Activated CD8-positive, alpha-beta T cell treated with anti-CD3 and anti-CD28 coated beads, Interleukin-2, amount 10 ng/mL, durations not matched to agents 7 days and 5 days (primary cell): ENCODE results near the gene GPD1. TPM values are rescaled to one million over a fixed set of nuclear protein-coding genes. Genes with fewer than 3 reads are reported as not detected.

ENCODE experiments used
- ATAC-seq: fragments of 150-1000 bp; cut with Tn5 transposase; one replicate; pipeline ENCODE4 v1.10.0; 2021; ENCODE audit warnings: moderate library complexity
- CTCF ChIA-PET: fragments of 350-600 bp; sonication (Branson Sonifier 250); formaldehyde crosslinking; loops from one replicate; lab custom pipeline; 2021; ENCODE audit warnings: antibody characterized with exemption; lab: Charles Lee
- POLR2A ChIA-PET: fragments of 350-600 bp; sonication (Branson Sonifier 250); formaldehyde crosslinking; loops from one replicate; lab custom pipeline; 2021; ENCODE audit warnings: antibody characterized with exemption; lab: Charles Lee
- DNase-seq: peaks from one replicate; pipeline ENCODE4 v3.0.0-alpha.2; 2020
- H3K27ac Mint-ChIP-seq: one replicate; pipeline ENCODE4 v1.8.0; 2021; ENCODE audit warnings: mild to moderate bottlenecking, mixed read lengths
- H3K27me3 Mint-ChIP-seq: one replicate; pipeline ENCODE4 v1.8.0; 2021; ENCODE audit warnings: low read depth, mixed read lengths
- H3K36me3 Mint-ChIP-seq: one replicate; pipeline ENCODE4 v1.8.0; 2021; ENCODE audit warnings: low read depth, mixed read lengths
- H3K4me1 Mint-ChIP-seq: one replicate; pipeline ENCODE4 v1.8.0; 2021; ENCODE audit warnings: low read depth, mixed read lengths
- H3K4me3 Mint-ChIP-seq: one replicate; pipeline ENCODE4 v1.8.0; 2021; ENCODE audit warnings: mild to moderate bottlenecking, mixed read lengths
- H3K9me3 Mint-ChIP-seq: one replicate; pipeline ENCODE4 v1.8.0; 2022; ENCODE audit warnings: mixed read lengths; ENCODE audit not compliant: insufficient read depth
- total RNA-seq, 2 experiments: library from RNA; stranded (reverse); gene quantifications; one replicate each; pipeline ENCODE4 v1.2.3, GENCODE V29; 2021

GPD1 gene
- total RNA-seq = under 1 TPM; 0.23 to 0.82 TPM

DNA sequence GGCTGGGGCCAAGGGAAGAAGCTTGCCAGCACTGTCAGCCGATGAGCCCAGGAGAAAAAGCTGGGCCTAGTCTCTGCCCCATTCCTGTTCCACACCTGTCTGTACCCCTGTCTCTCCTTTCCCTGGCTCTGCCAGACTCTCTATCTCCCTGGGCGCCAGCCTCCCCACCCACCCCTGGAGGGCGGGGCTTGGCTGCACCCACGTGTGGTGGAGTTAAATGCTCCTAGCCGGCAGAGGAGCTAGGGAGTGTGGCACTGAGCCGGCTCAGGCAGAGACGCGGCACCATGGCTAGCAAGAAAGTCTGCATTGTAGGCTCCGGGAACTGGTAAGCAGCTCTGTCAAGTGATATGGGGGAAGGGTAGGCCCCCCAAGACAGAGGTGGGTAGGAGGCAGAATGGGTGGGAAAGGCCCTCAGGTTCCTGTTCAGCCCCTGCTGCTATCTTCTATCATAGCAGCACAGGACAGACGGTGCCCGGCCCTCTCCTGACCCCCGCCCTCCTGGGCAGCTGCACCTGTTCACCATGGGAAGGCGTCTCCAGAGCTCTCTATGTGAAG, at the start of gene GPD1:
Gene GPD1 (plus strand): TSS at position 242 of the 555 bp plus-strand sequence. CDS start 43 bp downstream, at position 285.
- peak; percentile 50 for ATAC-seq
- POLR2A ChIA-PET = interaction anchor here (0.7 to 1.4 kb wide), 3 partner anchors 8 to 22 kb away, joined by 3 to 6 read pairs (median 3); partner anchors contain the start of gene COX14
- no peak for DNase-seq
- H3K27ac Mint-ChIP-seq = no peak within 1 kb of the TSS
- CTCF ChIA-PET = interaction anchor here (0.7 to 4.5 kb wide), 7 partner anchors 7 to 137 kb away, joined by 3 to 42 read pairs (median 4); partner anchors contain the start of genes COX14 and SMARCD1
- H3K4me1 Mint-ChIP-seq = no peaks in the 10 kb centered on the region
- no peaks in the 10 kb centered on the region for H3K27me3 Mint-ChIP-seq
- no peaks in the 10 kb centered on the region for H3K9me3 Mint-ChIP-seq
- H3K4me3 Mint-ChIP-seq = no peak within 1 kb of the TSS
- peaks cover 24% of the 10 kb centered on the region for H3K36me3 Mint-ChIP-seq

DNA sequence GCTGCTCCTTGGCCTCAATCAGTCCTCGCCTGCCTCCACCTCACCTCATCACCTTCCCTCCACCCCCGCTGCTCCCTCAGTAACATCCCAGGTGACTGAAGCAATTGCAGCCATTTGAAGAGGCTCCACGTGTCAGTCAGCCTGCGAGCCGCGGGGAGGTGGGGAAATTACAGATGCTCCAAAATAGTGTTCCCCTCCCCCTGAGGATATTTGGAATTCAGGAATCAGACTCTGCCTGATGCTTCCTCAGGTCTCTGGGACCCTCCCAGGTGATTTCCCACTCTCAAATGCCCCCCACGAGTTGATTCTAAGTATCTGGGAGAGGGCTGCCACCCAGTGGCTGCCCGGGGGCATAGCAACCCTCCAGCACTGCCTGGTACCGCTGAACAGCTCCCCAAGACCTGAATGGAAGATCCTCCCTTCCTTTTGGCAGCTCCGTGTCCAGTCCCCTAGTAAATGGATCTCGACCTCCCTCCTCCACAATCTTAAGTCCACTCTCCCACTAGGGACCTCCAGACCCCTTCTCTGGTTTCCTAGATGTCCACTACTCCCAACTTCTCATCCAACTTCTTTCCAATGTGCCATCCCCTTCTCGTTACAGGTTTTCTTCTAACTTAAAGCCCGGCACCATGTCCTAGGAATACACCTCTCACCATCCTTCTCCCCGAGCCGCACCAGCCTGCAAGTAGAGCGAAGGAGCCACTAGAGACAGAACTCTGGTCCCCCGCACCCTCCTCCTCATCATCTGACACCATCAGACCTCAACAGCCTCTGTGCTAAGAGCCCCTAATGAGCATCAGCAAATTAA, 47.8 kb upstream of the GPD1 start:
- ChIA-PET CTCF (interaction anchor here (0.6 to 3.6 kb wide), 32 partner anchors 10 to 190 kb away, joined by 3 to 100 read pairs (median 5); partner anchors contain the start of genes COX14, RACGAP1 and SMARCD1), POLR2A (interaction anchor here (0.9 to 1.4 kb wide), 3 partner anchors 18 to 57 kb away, joined by 3 read pairs; no protein-coding TSS in a partner anchor)
- peaks cover 34% of the 10 kb centered on the region for H3K27me3 Mint-ChIP-seq
- no peaks in the 10 kb centered on the region for H3K9me3 Mint-ChIP-seq
- H3K4me1 Mint-ChIP-seq = peaks cover 45% of the 10 kb centered on the region
- peak overlapping the region; percentile 41 for H3K4me3 Mint-ChIP-seq
- ATAC-seq (peak; percentile 20), DNase-seq (peak; percentile 72)
- no peak overlapping the region for H3K27ac Mint-ChIP-seq
- peaks cover 9% of the 10 kb centered on the region for H3K36me3 Mint-ChIP-seq

DNA sequence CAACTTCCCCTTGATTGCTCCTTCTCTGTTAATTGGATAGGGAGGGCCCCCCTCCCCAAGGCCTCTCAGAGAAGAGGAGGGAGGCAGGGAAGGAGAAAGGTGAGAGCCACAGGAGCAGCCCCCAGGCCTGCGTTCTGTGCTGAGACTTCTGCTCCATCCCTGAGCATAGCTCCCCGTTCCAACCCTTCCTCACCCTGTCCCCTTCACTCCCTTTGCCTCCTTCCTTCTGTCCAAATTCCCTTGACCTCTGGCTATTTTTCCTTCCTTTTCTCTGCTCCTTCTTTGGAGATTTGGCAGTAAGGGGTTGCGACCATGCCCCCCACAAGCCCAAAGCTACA, 47.2 kb upstream of the GPD1 start:
- Mint-ChIP-seq H3K4me1 (peaks cover 51% of the 10 kb centered on the region), H3K27ac (no peak overlapping the region), H3K4me3 (peak overlapping the region; percentile 83), H3K36me3 (peaks cover 15% of the 10 kb centered on the region), H3K27me3 (peaks cover 29% of the 10 kb centered on the region), H3K9me3 (no peaks in the 10 kb centered on the region)
- DNase-seq = no peak
- ATAC-seq = no peak
- ChIA-PET CTCF (interaction anchor here (0.6 to 3.6 kb wide), 30 partner anchors 10 to 191 kb away, joined by 3 to 100 read pairs (median 5); partner anchors contain the start of genes COX14, RACGAP1 and SMARCD1), POLR2A (interaction anchor here (1.1 to 1.4 kb wide), 2 partner anchors 19 to 28 kb away, joined by 3 read pairs; no protein-coding TSS in a partner anchor)

DNA sequence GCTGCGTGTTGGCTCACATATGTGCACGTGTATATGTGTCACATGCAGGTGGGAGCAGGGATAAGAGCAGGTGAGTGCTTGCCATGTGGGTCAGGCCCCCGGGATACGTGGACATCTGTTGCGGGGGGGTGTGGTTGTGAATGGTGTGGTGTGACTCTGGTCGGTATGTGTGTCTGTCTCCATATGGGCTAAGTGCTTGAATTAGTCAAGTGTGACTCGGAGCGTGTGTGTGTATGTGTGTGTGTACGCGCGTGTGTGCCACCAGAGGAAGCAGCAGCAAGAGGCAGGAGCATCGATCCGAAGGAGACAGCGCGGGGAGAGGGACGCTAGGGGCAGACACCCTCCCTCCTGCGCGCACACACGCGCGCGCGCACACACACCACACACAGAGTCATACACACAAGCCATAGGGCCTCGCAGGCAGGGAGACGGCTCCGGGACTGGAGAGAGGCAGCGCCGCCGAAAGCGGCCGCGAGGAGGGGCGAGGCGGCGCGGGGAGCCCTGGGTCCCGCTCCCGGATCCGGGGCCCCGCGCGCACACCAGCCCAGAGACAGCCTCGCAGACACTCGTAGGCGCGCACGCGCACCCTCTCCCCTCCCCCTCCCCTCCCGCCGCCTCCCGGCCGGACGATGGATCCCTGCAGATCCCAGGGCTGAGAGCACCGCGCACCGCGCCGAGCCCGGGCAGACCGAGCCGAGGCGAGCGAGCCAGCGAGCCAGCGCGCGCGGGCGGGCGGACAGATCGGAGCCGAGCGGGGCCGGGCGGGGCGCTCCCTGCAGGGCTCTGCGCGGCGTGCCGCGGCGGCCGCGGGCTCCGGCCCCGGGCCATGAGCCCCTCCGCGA, 46.6 kb upstream of the GPD1 start, which contains the start of gene ASIC1:
Gene ASIC1 (plus strand): TSS at position 597 of the 842 bp plus-strand sequence. CDS start 1,171 bp downstream, outside the sequence.
- Mint-ChIP-seq H3K36me3 (peaks cover 15% of the 10 kb centered on the region), H3K4me3 (peak within 1 kb of the TSS; percentile 83), H3K27me3 (peaks cover 23% of the 10 kb centered on the region), H3K9me3 (no peaks in the 10 kb centered on the region), H3K4me1 (peaks cover 55% of the 10 kb centered on the region), H3K27ac (peak within 1 kb of the TSS; percentile 94)
- CTCF ChIA-PET = interaction anchor here (0.9 to 6.2 kb wide), 17 partner anchors 9 to 118 kb away, joined by 3 to 100 read pairs (median 7); partner anchors contain the start of genes COX14 and SMARCD1
- POLR2A ChIA-PET = no interaction called here
- ATAC-seq (peak; percentile 48), DNase-seq (peak; percentile 61)

DNA sequence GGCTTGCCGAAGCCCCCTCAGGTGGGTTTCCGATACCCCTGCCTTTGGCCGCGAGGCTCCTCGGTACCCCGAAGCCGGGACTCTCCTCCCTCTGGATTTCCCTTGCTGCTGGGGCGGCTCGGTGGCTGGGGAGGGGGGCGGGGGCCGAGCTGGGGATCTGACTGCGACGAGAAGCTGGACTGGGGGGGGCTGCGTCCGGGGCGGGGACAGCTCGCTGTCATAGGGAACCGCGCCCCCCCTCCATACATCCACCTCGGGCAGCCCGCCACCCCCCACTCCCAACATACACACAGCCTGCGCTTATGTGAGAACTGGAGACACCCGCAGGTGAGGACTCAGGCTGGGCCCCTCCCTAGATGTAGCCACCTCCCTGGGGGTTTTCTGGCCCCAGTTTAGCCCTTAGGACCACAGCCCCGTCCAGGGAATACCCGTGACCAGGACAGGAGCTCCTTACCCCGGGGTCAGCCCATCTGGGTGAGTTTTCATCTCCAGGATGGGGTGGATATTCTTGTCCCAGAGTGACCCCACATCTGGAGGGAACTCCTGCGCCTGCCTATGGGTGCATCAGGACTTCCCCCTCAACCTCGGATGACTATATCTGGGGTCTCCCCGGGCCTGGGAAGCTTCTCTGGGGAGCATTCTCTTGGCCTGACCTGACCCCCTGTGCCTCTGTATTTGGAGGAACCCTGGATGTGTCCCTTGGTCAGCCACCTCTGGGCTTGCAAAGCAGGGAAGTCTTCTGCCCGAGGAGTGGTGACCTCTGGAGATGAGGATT, 45.7 kb upstream of the GPD1 start:
- Mint-ChIP-seq H3K4me1 (peaks cover 62% of the 10 kb centered on the region), H3K27me3 (peaks cover 14% of the 10 kb centered on the region), H3K27ac (peak overlapping the region; percentile 94), H3K36me3 (peaks cover 15% of the 10 kb centered on the region), H3K9me3 (no peaks in the 10 kb centered on the region), H3K4me3 (peak overlapping the region; percentile 75)
- CTCF ChIA-PET = interaction anchor here (0.9 to 6.2 kb wide), 10 partner anchors 11 to 280 kb away, joined by 3 to 68 read pairs (median 6); partner anchors contain the start of genes COX14 and SMARCD1
- no peak for ATAC-seq
- POLR2A ChIA-PET = interaction anchor here (0.5 to 2.0 kb wide), 7 partner anchors 10 to 248 kb away, joined by 3 to 11 read pairs (median 4); partner anchors contain the start of genes RACGAP1 and SMARCD1
- peak; percentile 42 for DNase-seq

DNA sequence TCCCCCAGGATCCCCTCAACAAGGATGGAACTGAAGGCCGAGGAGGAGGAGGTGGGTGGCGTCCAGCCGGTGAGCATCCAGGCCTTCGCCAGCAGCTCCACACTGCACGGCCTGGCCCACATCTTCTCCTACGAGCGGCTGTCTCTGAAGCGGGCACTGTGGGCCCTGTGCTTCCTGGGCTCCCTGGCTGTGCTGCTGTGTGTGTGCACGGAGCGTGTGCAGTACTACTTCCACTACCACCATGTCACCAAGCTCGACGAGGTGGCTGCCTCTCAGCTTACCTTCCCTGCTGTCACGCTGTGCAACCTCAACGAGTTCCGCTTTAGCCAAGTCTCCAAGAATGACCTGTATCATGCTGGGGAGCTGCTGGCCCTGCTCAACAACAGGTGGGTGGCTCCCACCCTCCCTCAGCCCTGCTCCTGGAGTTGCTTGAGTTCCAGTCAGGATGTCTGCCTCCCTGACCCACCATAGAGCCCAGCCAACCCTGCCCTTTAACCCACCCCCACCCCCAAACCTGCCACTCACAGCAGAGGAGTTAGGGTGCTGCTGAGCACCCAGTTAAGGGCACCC, 45.0 kb upstream of the GPD1 start:
- Mint-ChIP-seq H3K27ac (peak overlapping the region; percentile 94), H3K36me3 (peaks cover 15% of the 10 kb centered on the region), H3K9me3 (no peaks in the 10 kb centered on the region), H3K27me3 (peaks cover 11% of the 10 kb centered on the region), H3K4me3 (peak overlapping the region; percentile 75), H3K4me1 (peaks cover 66% of the 10 kb centered on the region)
- DNase-seq = peak; percentile 67
- POLR2A ChIA-PET = interaction anchor here (0.6 to 2.0 kb wide), 6 partner anchors 19 to 1343 kb away, joined by 3 to 11 read pairs (median 4); partner anchors contain the start of genes RACGAP1 and SMARCD1
- CTCF ChIA-PET = interaction anchor here (0.7 to 6.2 kb wide), 16 partner anchors 11 to 281 kb away, joined by 3 to 68 read pairs (median 5); partner anchors contain the start of genes CERS5, COX14 and SMARCD1
- peak; percentile 48 for ATAC-seq

DNA sequence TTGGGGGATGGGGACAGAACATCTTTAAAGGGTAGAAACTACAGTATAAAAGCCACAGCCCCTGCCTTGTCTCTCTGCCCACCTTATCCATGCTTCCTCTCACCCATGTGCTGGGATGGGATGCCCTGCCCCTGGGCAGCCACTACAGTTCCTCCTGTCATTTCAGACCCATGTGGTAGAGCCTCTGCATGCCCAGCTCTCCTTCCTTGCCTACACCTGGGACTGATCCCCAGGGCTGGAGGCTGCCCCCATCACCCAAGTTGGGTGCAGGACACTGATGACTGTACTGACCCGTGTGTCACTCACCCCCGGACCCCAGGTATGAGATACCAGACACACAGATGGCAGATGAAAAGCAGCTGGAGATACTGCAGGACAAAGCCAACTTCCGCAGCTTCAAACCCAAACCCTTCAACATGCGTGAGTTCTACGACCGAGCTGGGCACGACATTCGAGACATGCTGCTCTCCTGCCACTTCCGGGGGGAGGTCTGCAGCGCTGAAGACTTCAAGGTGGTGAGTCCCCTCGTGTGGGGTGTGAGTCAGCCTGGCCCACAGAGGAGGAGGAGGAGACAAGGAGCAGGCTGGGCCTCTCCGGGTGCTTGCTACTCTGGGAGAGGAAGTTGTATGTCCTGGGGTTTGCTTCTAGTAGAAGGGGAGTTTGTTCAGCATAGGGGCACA, 44.2 kb upstream of the GPD1 start:
- ChIA-PET POLR2A (interaction anchor here (0.6 to 2.0 kb wide), 8 partner anchors 20 to 1344 kb away, joined by 3 to 11 read pairs (median 3); partner anchors contain the start of genes RACGAP1 and SMARCD1), CTCF (interaction anchor here (0.7 to 6.2 kb wide), 17 partner anchors 10 to 282 kb away, joined by 3 to 68 read pairs (median 5); partner anchors contain the start of genes CERS5, COX14 and SMARCD1)
- Mint-ChIP-seq H3K4me3 (peak overlapping the region; percentile 75), H3K36me3 (peaks cover 15% of the 10 kb centered on the region), H3K9me3 (no peaks in the 10 kb centered on the region), H3K4me1 (peaks cover 66% of the 10 kb centered on the region), H3K27me3 (peaks cover 11% of the 10 kb centered on the region), H3K27ac (peak overlapping the region; percentile 94)
- ATAC-seq (peak; percentile 70), DNase-seq (peak; percentile 88)

DNA sequence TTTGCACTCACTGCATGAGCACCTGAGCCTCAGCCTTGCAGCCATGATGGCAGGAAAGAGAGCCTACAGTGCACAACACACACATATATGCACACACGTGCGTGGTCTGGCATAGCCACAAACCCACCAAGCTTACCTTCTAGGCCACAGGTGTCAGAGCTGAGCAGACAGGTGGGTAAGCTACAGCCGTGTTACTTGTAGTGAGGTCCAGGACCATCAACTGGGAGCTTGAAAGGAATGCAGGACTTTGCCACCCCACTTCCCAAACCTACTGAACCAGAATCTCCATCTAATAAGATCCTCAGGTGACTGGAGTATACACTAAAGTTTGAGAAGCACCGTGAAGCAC, 43.7 kb upstream of the GPD1 start:
- ChIA-PET POLR2A (interaction anchor here (0.8 to 2.0 kb wide), 4 partner anchors 24 to 53 kb away, joined by 3 to 11 read pairs (median 4); partner anchors contain the start of gene SMARCD1), CTCF (interaction anchor here (0.9 to 6.2 kb wide), 9 partner anchors 9 to 115 kb away, joined by 3 to 68 read pairs (median 5); partner anchors contain the start of genes COX14 and SMARCD1)
- Mint-ChIP-seq H3K36me3 (peaks cover 15% of the 10 kb centered on the region), H3K27me3 (peaks cover 11% of the 10 kb centered on the region), H3K27ac (peak overlapping the region; percentile 94), H3K4me3 (peak overlapping the region; percentile 75), H3K9me3 (no peaks in the 10 kb centered on the region), H3K4me1 (peaks cover 66% of the 10 kb centered on the region)
- ATAC-seq (no peak), DNase-seq (no peak)

DNA sequence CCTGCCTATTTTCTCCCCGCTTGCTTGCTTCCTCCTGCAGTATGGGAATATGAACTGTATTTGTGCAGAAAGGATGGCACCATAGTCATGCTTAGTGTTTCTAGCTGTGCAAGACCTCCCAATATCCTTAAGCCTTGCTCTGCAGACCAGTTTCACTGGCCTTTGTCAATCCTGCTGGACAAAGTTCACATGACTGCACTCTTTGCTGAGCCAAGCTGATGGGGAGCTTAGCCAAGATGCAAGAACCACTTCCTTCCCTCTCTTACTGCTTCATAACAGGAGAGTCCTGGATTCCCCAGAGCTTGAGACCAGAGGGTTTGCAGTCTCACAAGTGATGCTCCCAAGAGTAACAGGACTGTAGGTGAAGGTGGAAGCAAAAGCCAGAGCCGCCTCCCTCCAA, 42.6 kb upstream of the GPD1 start:
- Mint-ChIP-seq H3K4me3 (no peak overlapping the region), H3K9me3 (no peaks in the 10 kb centered on the region), H3K27me3 (peaks cover 8% of the 10 kb centered on the region), H3K36me3 (peaks cover 15% of the 10 kb centered on the region), H3K4me1 (peaks cover 60% of the 10 kb centered on the region), H3K27ac (peak overlapping the region; percentile 62)
- ChIA-PET POLR2A (no interaction called here), CTCF (interaction anchor here (1.1 to 6.2 kb wide), 4 partner anchors 8 to 160 kb away, joined by 3 to 68 read pairs (median 30); no protein-coding TSS in a partner anchor)
- DNase-seq = no peak
- no peak for ATAC-seq
